NOMO-1 treated with dmso at 0.1 percent for 144 hours (cell line): ENCODE data around the gene TIAM2.

Experiments
- DNase-seq: peaks from one replicate; lab custom pipeline; 2025; ENCODE audit not compliant: unreplicated experiment; lab: John Stamatoyannopoulos, UW

The TIAM2 gene

GRCh38 chr6:155123520-155123919 is 128.4 kb downstream of the TIAM2 start:
- DNase-seq: no peak

DNA sequence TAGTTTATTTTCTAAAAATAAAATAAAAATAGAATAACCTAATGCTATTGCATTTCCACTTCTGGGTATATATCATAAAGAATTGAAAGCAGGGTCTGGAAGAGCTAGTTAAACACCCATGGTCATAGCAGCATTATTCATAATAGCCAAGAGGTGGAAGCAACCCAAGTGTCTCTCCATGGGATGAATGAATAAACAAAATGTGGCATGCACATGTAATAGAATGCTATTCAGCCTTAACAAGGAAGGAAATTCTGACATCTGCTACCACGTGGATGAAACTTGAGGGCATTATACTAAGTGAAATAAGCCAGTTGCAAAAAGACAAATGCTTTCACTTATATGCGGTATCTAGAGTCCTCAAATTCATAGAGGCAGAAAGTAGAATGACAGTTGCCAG is 130.8 kb downstream of the TIAM2 start:
- DNase-seq: no peak

- DNase-seq: no peak
Measured at GRCh38 chr6:155126727-155127439, 131.8 kb downstream of the TIAM2 start.

GRCh38 chr6:155128977-155129376 is 133.9 kb downstream of the TIAM2 start:
- no peak for DNase-seq

DNA sequence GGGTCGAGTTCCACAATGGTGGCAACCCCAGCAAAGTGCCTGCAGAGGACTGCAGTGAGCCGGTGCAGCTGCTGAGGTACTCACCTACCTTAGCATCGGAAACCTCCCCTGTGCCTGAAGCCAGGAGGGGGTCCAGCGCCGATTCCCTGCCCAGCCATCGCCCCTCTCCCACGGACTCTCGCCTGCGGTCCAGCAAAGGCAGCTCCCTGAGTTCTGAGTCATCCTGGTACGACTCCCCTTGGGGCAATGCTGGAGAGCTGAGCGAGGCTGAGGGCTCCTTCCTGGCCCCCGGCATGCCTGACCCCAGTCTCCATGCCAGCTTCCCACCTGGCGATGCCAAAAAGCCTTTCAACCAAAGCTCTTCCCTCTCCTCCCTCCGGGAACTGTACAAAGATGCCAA is 134.6 kb downstream of the TIAM2 start:
- no peak for DNase-seq

DNA sequence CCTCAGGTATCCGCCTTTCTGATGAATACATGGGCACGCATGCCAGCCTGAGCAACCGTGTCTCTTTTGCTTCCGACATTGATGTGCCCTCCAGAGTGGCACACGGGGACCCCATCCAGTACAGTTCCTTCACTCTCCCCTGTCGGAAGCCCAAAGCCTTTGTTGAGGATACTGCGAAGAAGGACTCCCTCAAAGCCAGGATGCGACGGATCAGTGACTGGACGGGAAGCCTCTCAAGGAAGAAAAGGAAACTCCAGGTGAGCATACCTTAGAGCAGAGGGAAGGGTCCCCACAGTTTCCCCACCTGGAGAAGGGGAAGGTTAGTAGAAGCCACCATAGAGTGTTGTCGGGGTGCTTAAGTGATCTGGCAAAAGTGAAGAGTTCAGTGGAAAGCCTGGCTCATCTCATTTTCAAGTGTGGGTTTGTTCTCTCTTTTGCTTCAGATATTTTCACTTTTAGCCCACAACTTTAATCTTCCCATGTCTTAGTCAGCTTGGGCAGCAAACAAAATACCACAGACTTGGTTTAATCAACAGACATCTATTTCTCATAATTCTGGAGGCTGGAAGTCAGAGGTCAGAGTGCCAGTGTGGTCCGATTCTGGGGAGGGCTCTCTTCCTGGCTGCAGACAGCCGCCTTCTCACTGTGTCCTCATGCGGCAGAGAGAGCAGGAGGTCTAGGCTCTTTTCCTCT is 135.2 kb downstream of the TIAM2 start:
- no peak for DNase-seq

GRCh38 chr6:155132617-155133016 is 137.5 kb downstream of the TIAM2 start:
- DNase-seq: no peak

- DNase-seq: no peak
Measured at GRCh38 chr6:155141002-155141401, 145.9 kb downstream of the TIAM2 start.

- no peak for DNase-seq
Measured at GRCh38 chr6:155141512-155141911, 146.4 kb downstream of the TIAM2 start.

- DNase-seq: no peak
Measured at GRCh38 chr6:155142168-155143028, 147.3 kb downstream of the TIAM2 start.

GRCh38 chr6:155143029-155143577 is 148.0 kb downstream of the TIAM2 start:
- DNase-seq: no peak

- no peak for DNase-seq
Measured at GRCh38 chr6:155143578-155144106, 148.5 kb downstream of the TIAM2 start.

DNA sequence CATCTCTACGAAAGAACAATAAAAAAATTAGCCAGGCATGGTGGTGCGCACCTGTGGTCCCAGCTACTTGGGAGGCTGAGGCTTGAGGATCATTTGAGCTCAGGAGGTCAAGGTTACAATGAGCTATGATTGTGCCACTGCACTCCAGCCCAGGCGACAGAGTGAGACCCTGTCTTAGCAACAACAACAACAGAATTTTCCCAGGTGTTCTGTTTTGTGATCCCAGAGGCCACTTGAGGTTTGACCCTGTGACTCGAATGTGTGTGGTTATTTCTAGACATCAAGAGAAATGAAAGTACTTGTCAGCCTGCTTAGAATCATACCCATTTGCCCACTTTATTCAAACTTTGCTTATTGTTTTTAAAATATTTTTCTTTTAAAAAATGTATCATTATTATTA is 151.1 kb downstream of the TIAM2 start:
- DNase-seq: no peak

GRCh38 chr6:155147958-155148663 is 153.0 kb downstream of the TIAM2 start:
- DNase-seq: no peak

- no peak for DNase-seq
Measured at GRCh38 chr6:155150967-155151671, 156.0 kb downstream of the TIAM2 start.

- no peak for DNase-seq
Measured at GRCh38 chr6:155152211-155153076, 157.3 kb downstream of the TIAM2 start.

- DNase-seq: no peak
Measured at GRCh38 chr6:155154158-155154830, 159.2 kb downstream of the TIAM2 start.

GRCh38 chr6:155155787-155156447 is 160.8 kb downstream of the TIAM2 start:
- DNase-seq: no peak
